A549 treated with ZK216348 at 1 μM for 4 hours (cell line): ENCODE results near the gene MYH14. TPM values are rescaled to one million over a fixed set of nuclear protein-coding genes. Genes with fewer than 3 reads are reported as not detected.

Experiments used
- total RNA-seq: library from RNA; stranded (reverse); fragments of 200-300 nt; extraction: Qiagen RNA extraction; gene quantifications from 5 replicates; pipeline ENCODE4 v1.2.3, GENCODE V29; 2022; ENCODE audit warnings: low read depth

The MYH14 gene
- 4.0 to 7.5 TPM (median 6.7 TPM) in 5 replicates for total RNA-seq

GRCh38 chr19:50203281-50204080, at the start of gene MYH14:
Gene MYH14, plus strand, starts transcription at chr19:50203622. Its CDS starts 6,744 bp downstream, at chr19:50210366.

GRCh38 chr19:50162988-50163387, 40.4 kb upstream of the MYH14 start, which contains the start of gene IZUMO2:
Gene IZUMO2, minus strand, starts transcription at chr19:50163281. Its CDS starts 87 bp downstream, at chr19:50163194.

GRCh38 chr19:50329146-50329925, 125.9 kb downstream of the MYH14 start, which contains the start of gene KCNC3:
Gene KCNC3, minus strand, starts transcription at chr19:50329377. Its CDS starts 295 bp downstream, at chr19:50329082.

Other genes starting within 250 kb of the MYH14 start
- 0.08 TPM in 1 of 5 replicates, not detected in the others for gene SIGLEC11, start 242.4 kb upstream of the MYH14 start, total RNA-seq
- 33.0 to 41.1 TPM (median 38.8 TPM) in 5 replicates for gene VRK3, start 178.2 kb upstream of the MYH14 start, total RNA-seq
- gene ZNF473, start 177.6 kb upstream of the MYH14 start, total RNA-seq, result 7.7 to 12.9 TPM (median 10.6 TPM) in 5 replicates
- not detected in 5 replicates for gene IZUMO2, start 40.3 kb upstream of the MYH14 start, total RNA-seq
- 0.78 to 1.7 TPM (median 1.5 TPM) in 5 replicates for gene KCNC3, start 125.8 kb downstream of the MYH14 start, total RNA-seq
- gene NAPSA, start 162.0 kb downstream of the MYH14 start, total RNA-seq, result 0.48 to 1.6 TPM (median 1.2 TPM) in 5 replicates
- 55.3 to 88.6 TPM (median 84.3 TPM) in 5 replicates for gene NR1H2, start 172.8 kb downstream of the MYH14 start, total RNA-seq
- 42.6 to 91.4 TPM (median 81.7 TPM) in 5 replicates for gene POLD1, start 180.7 kb downstream of the MYH14 start, total RNA-seq
- 0.16 to 0.80 TPM (median 0.32 TPM) in 4 of 5 replicates, not detected in the other for gene SPIB, start 215.3 kb downstream of the MYH14 start, total RNA-seq
- gene MYBPC2, start 229.3 kb downstream of the MYH14 start, total RNA-seq, result not detected in 5 replicates